ENCODE results near the gene DRC7.

- TF ChIP-seq MAX (IDR thresholded peaks at IDR 0.05), result no peak
- TF ChIP-seq RAD21 (IDR thresholded peaks at IDR 0.05), result no peak
These were observed 13.7 kb upstream of the DRC7 start for GRCh38 chr16:57680842-57681375.
